ENCODE data around the gene SMIM10L2A. TPM values are rescaled to one million over a fixed set of nuclear protein-coding genes. Genes with fewer than 3 reads are reported as not detected.

Gene SMIM10L2A
- 1.5 TPM for total RNA-seq

DNA sequence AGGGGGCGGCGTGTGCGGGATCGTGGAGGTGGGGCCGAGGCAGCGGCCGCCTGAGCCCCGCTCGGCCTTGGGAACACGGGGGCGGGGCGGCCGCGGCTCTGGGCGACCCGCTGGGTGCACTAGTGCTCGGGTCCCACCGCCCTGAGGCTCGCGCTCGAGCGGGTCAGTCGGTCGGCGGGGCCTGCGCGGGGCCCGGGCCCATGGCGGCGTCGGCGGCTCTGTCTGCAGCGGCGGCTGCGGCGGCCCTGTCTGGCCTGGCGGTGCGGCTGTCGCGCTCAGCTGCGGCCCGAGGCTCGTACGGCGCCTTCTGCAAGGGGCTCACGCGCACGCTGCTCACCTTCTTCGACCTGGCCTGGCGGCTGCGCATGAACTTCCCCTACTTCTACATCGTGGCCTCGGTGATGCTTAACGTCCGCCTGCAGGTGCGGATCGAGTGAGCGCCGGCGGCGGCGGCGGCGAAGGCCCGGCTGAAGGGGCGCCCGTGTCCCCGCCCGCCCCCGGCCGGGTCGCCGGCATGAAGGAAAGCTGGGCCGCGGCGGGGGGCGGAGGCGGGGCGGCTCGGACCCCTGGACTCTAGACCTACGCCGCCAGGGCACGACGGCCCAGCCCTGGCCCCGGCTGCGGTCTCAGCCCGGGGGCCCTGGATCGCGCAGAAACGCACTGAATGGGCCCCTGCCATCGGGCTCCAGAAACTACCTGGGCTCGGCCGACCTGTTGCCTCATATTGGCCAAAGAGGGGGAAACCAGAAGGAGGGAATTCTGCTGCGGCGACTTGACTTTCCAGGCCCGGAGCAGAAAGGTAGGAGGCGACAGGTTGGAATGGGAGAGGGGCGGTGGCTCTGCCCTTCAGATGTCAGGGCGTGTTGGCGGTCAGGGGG lies at the start of gene SMIM10L2A:
Gene SMIM10L2A, plus strand, starts transcription at position 13 of the 878 bp plus-strand sequence. Its CDS starts 188 bp downstream, at position 201.
- DNase-seq (ENCODE audit: extremely low spot score in 2 of 2), result no peak
- H3K4me3 ChIP-seq, result peak within 1 kb of the TSS; percentile 49 to 58
- peak within 1 kb of the TSS; percentile 36 for H3K27ac ChIP-seq
- no peaks in the 10 kb centered on the region for H3K27me3 ChIP-seq
- TF ChIP-seq POLR2AphosphoS5 (IDR thresholded peaks at IDR 0.05; ENCODE audit: insufficient read depth in 1 of 2, low read depth in 1 of 2) (no peak), POLR2A (IDR thresholded peaks at IDR 0.05) (no peak)
- TF ChIP-seq, protein P1, sequence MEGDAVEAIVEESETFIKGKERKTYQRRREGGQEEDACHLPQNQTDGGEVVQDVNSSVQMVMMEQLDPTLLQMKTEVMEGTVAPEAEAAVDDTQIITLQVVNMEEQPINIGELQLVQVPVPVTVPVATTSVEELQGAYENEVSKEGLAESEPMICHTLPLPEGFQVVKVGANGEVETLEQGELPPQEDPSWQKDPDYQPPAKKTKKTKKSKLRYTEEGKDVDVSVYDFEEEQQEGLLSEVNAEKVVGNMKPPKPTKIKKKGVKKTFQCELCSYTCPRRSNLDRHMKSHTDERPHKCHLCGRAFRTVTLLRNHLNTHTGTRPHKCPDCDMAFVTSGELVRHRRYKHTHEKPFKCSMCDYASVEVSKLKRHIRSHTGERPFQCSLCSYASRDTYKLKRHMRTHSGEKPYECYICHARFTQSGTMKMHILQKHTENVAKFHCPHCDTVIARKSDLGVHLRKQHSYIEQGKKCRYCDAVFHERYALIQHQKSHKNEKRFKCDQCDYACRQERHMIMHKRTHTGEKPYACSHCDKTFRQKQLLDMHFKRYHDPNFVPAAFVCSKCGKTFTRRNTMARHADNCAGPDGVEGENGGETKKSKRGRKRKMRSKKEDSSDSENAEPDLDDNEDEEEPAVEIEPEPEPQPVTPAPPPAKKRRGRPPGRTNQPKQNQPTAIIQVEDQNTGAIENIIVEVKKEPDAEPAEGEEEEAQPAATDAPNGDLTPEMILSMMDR (IDR thresholded peaks at IDR 0.05), result no peak
- peaks cover 5% of the 10 kb centered on the region for H3K4me1 ChIP-seq
- intact Hi-C loops (cut with DNase I), result no loop called here
- H3K9me3 ChIP-seq, result no peaks in the 10 kb centered on the region
- no peaks in the 10 kb centered on the region for H3K36me3 ChIP-seq

DNA sequence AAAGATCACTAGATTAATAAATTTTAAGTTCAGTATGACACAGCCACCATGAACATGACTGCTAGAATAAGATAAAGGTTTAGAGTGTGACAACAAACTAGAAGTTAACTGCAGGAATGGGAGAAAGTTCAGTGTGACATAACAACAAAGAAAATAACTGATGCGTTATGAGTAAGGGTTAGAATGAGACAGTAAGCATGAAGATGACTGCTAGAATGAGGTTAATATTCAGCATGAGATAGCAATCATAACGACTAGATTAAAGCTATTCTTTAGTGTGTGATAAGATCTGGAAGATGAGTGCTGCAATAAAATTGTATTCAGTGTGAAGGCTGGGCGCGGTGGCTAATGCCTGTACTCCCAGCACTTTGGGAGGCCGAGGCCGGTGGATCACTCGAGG lies 48.4 kb upstream of the SMIM10L2A start:
- TF ChIP-seq, protein P1 (IDR thresholded peaks at IDR 0.05), result no peak
- TF ChIP-seq POLR2AphosphoS5 (IDR thresholded peaks at IDR 0.05; ENCODE audit: insufficient read depth in 1 of 2, low read depth in 1 of 2), result no peak
- TF ChIP-seq POLR2A (IDR thresholded peaks at IDR 0.05), result no peak
- no peaks in the 10 kb centered on the region for H3K9me3 ChIP-seq
- no peak for DNase-seq (ENCODE audit: extremely low spot score in 2 of 2)
- no peaks in the 10 kb centered on the region for H3K27me3 ChIP-seq
- H3K4me1 ChIP-seq, result no peaks in the 10 kb centered on the region
- H3K4me3 ChIP-seq, result no peak overlapping the region
- intact Hi-C loops (cut with DNase I), result no loop called here
- no peak overlapping the region for H3K27ac ChIP-seq
- H3K36me3 ChIP-seq, result no peaks in the 10 kb centered on the region

DNA sequence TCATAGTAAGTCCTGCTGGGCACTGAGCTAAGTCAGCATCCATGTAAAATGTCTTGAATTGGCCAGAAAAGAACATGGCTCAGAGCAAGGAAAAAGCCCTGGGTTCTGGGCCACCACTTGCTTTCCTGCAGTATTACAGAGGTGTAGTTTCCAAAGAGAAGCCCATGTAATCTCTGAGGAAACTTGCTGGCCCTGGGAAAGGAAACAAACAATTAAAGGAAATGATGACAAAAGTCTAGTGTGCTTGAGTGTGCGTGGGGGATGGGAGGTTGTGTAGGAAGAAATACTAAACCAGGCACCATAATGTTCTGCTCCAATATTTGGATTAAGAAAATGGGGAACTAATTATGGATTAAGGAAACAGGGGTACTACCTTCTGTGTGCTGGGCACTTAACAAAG lies 39.5 kb upstream of the SMIM10L2A start:
- H3K9me3 ChIP-seq, result no peaks in the 10 kb centered on the region

DNA sequence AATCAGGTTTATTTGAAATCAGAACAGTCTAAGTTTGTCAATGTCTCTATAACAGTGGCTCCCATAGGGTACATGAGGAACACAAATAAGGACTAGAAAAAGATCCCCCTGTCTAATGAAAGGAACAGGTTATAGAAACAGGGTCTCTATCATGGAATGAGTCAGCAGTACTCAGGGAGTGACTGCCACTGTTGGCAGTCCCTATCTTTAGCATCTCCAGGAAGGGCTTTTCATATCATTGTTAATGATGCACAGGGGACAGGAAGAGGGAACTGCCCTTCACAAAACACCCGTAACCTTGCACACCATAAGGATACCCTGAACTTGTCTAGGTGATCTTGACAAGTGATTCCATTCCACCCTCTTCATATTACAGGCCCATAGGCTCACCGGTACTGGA lies 38.5 kb upstream of the SMIM10L2A start:
- TF ChIP-seq, protein P1 (IDR thresholded peaks at IDR 0.05), result no peak
- no peak for TF ChIP-seq POLR2AphosphoS5 (IDR thresholded peaks at IDR 0.05; ENCODE audit: insufficient read depth in 1 of 2, low read depth in 1 of 2)
- TF ChIP-seq POLR2A (IDR thresholded peaks at IDR 0.05), result no peak
- H3K4me1 ChIP-seq, result no peaks in the 10 kb centered on the region
- no peaks in the 10 kb centered on the region for H3K27me3 ChIP-seq
- intact Hi-C loops (cut with DNase I), result no loop called here
- no peaks in the 10 kb centered on the region for H3K36me3 ChIP-seq
- no peak for DNase-seq (ENCODE audit: extremely low spot score in 2 of 2)
- H3K4me3 ChIP-seq, result no peak overlapping the region
- no peak overlapping the region for H3K27ac ChIP-seq
- H3K9me3 ChIP-seq, result no peaks in the 10 kb centered on the region

More for the DNA sequence above, 39.5 kb upstream of the SMIM10L2A start:
- no peaks in the 10 kb centered on the region for H3K4me1 ChIP-seq
- DNase-seq (ENCODE audit: extremely low spot score in 2 of 2), result no peak
- H3K4me3 ChIP-seq, result no peak overlapping the region
- H3K27ac ChIP-seq, result no peak overlapping the region
- intact Hi-C loops (cut with DNase I), result no loop called here
- H3K36me3 ChIP-seq, result no peaks in the 10 kb centered on the region
- no peak for TF ChIP-seq POLR2AphosphoS5 (IDR thresholded peaks at IDR 0.05; ENCODE audit: insufficient read depth in 1 of 2, low read depth in 1 of 2)
- TF ChIP-seq, protein P1 (IDR thresholded peaks at IDR 0.05), result no peak
- TF ChIP-seq POLR2A (IDR thresholded peaks at IDR 0.05), result no peak
- no peaks in the 10 kb centered on the region for H3K27me3 ChIP-seq
